HepG2 (cell line): ENCODE results near the gene DAPK1. TPM values are rescaled to one million over a fixed set of nuclear protein-coding genes. Genes with fewer than 3 reads are reported as not detected.

Experiments
- ARNT ChIP-seq: fragments of 450-650 bp; IDR thresholded peaks from 2 replicates; pipeline ENCODE4 v1.6.1; 2017
- ATF4 ChIP-seq, 2 experiments: fragments of 450-650 bp in 1 of 2; sonication (generic) in 1 of 2; formaldehyde crosslinking; IDR thresholded peaks; 2 replicates each; pipeline versions ENCODE4 v1.5.0 to v1.8.0; 2020 to 2022; ENCODE audit warnings: mild to moderate bottlenecking in 1 of 2, missing genetic modification reagents in 1 of 2
- EEA1 ChIP-seq: sonication (generic); formaldehyde crosslinking; IDR thresholded peaks from 2 replicates; pipeline ENCODE4 v1.5.1; 2020; ENCODE audit warnings: mild to moderate bottlenecking, missing genetic modification reagents, borderline replicate concordance
- EED ChIP-seq: sonication (generic); formaldehyde crosslinking; IDR thresholded peaks from 2 replicates; pipeline ENCODE4 v1.5.0; 2020; ENCODE audit warnings: mild to moderate bottlenecking, missing genetic modification reagents
- KDM3A ChIP-seq: IDR thresholded peaks from 2 replicates; pipeline ENCODE4 v1.6.1; 2018; ENCODE audit warnings: low read depth, missing compliant biosample characterization
- KLF15 ChIP-seq: sonication (generic); formaldehyde crosslinking; IDR thresholded peaks from 2 replicates; pipeline ENCODE4 v1.8.1; 2023; ENCODE audit warnings: borderline replicate concordance, mild to moderate bottlenecking, inconsistent platforms, missing genetic modification reagents, mixed read lengths
- MBNL3 ChIP-seq: fragments of 250-450 bp; sonication (Bioruptor Pico); conservative IDR thresholded peaks from 2 replicates; pipeline ENCODE4 v1.8.0; 2022; ENCODE audit warnings: mild to moderate bottlenecking, inconsistent platforms
- NCOA5 ChIP-seq: sonication (generic); formaldehyde crosslinking; IDR thresholded peaks from 2 replicates; pipeline ENCODE4 v1.4.0; 2020; ENCODE audit warnings: missing genetic modification reagents
- NPAS2 ChIP-seq: sonication (generic); formaldehyde crosslinking; IDR thresholded peaks from 2 replicates; pipeline ENCODE4 v1.8.0; 2022; ENCODE audit warnings: mild to moderate bottlenecking, missing genetic modification reagents, borderline replicate concordance
- NR2C2 ChIP-seq: sonication (generic); formaldehyde crosslinking; IDR thresholded peaks from 2 replicates; pipeline ENCODE4 v1.4.0; 2020; ENCODE audit warnings: missing genetic modification reagents, mild to moderate bottlenecking, moderate library complexity, borderline replicate concordance
- NRL ChIP-seq: sonication (generic); formaldehyde crosslinking; IDR thresholded peaks from 2 replicates; pipeline ENCODE4 v1.5.0; 2020; ENCODE audit warnings: missing genetic modification reagents, mild to moderate bottlenecking, moderate library complexity, borderline replicate concordance
- PHB2 ChIP-seq: fragments of 450-650 bp; IDR thresholded peaks from 2 replicates; pipeline ENCODE4 v1.6.1; 2018; ENCODE audit not compliant: partially characterized antibody
- SCMH1 ChIP-seq: sonication (generic); formaldehyde crosslinking; IDR thresholded peaks from 2 replicates; pipeline ENCODE4 v1.9.0; 2021; ENCODE audit warnings: missing genetic modification reagents, mild to moderate bottlenecking, borderline replicate concordance
- ZNF160 ChIP-seq: sonication (generic); formaldehyde crosslinking; IDR thresholded peaks from 2 replicates; pipeline ENCODE4 v1.8.0; 2022; ENCODE audit warnings: mild to moderate bottlenecking, inconsistent platforms, missing genetic modification reagents
- ZNF260 ChIP-seq: sonication (generic); formaldehyde crosslinking; IDR thresholded peaks from 2 replicates; pipeline ENCODE4 v1.4.0; 2020; ENCODE audit warnings: missing genetic modification reagents, low read depth, mild to moderate bottlenecking, borderline replicate concordance
- ZNF331 ChIP-seq: sonication (generic); formaldehyde crosslinking; IDR thresholded peaks from 2 replicates; pipeline ENCODE4 v1.4.0; 2020; ENCODE audit warnings: missing genetic modification reagents
- ZNF713 ChIP-seq: sonication (generic); formaldehyde crosslinking; IDR thresholded peaks from 2 replicates; pipeline ENCODE4 v1.4.0; 2020; ENCODE audit warnings: mild to moderate bottlenecking, missing genetic modification reagents
- ZZZ3 ChIP-seq: sonication (generic); formaldehyde crosslinking; IDR thresholded peaks from 2 replicates; pipeline ENCODE4 v1.4.0; 2020; ENCODE audit warnings: missing genetic modification reagents, mild to moderate bottlenecking, borderline replicate concordance
- polyA plus RNA-seq, 8 experiments: library from polyadenylated mRNA; depleted of rRNA in 3 of 8; stranded (reverse) in 7 of 8; unstranded in 1 of 8; fragments of >200 nt; fragmentation: Illumina TruSeq in 4 of 8; extraction: Trizol in 4 of 8; gene quantifications; 2 replicates each; pipeline versions ENCODE4 v1.2.1 to v1.2.3, GENCODE V29; 2011 to 2016; ENCODE audit warnings: low read depth in 4 of 8, missing spikeins in 1 of 8, mixed read lengths in 1 of 8; ENCODE audit not compliant: insufficient read depth in 1 of 8
- total RNA-seq, 5 experiments: library from RNA; depleted of rRNA; stranded (reverse); fragments of >200 nt; fragmentation: Illumina TruSeq; extraction: Trizol; gene quantifications; 2 replicates each; pipeline ENCODE4 v1.2.3, GENCODE V29; 2016; ENCODE audit warnings: low read depth in 1 of 5

Gene DAPK1
- total and polyA plus RNA-seq, 2 of the 13 experiments (the other 11 are each of a cell fraction or from before 2014, with no cell fraction given) = 35.7 to 35.9 TPM

- TF ChIP-seq NCOA5 = no peak
- no peak for TF ChIP-seq MBNL3 (CRISPR knock-in tag)
- no peak for TF ChIP-seq ZZZ3 (CRISPR knock-in tag)
- no peak for TF ChIP-seq PHB2
- TF ChIP-seq ZNF713 (CRISPR knock-in tag) = no peak
- TF ChIP-seq SCMH1 (CRISPR knock-in tag) = no peak
- no peak for TF ChIP-seq ZNF160 (CRISPR knock-in tag)
- no peak for TF ChIP-seq ARNT
- no peak for TF ChIP-seq ZNF260 (CRISPR knock-in tag)
- 0 out of 2 replicates have a peak, but pooled peaks have one; percentile 61 for TF ChIP-seq NPAS2 (CRISPR knock-in tag)
- peak; percentile 10; the same call in 1 of the 2 replicates for TF ChIP-seq NR2C2 (CRISPR knock-in tag)
- peak; percentile 6; the same call in 1 of the 2 replicates for TF ChIP-seq NRL
- TF ChIP-seq ATF4 (CRISPR knock-in tag; IDR thresholded peaks at IDR 0.05) = 0 out of 4 replicates have a peak, but pooled peaks of 1 of the 2 experiments have one; percentile 3
- no peak for TF ChIP-seq ZNF331 (CRISPR knock-in tag)
- no peak for TF ChIP-seq KLF15
- no peak for TF ChIP-seq EEA1 (CRISPR knock-in tag)
- no peak for TF ChIP-seq KDM3A (CRISPR knock-in tag)
- TF ChIP-seq EED (CRISPR knock-in tag) = no peak
- TF ChIP-seq, all 625 proteins: peak for 11
Observed at GRCh38 chr9:87497080-87497603, 525 bp upstream of the DAPK1 start (continued).
